H1 (cell line): ENCODE data around the gene LRCH1.

ENCODE experiments used
- GTF2F1 ChIP-seq: IDR thresholded peaks from 2 replicates; pipeline ENCODE4 v1.6.1; 2012; ENCODE audit warnings: low read depth, low read length, improper control_type of control experiment, borderline replicate concordance
- JUND ChIP-seq: IDR thresholded peaks from 2 replicates; pipeline ENCODE4 v1.6.1; 2011; ENCODE audit warnings: mild to moderate bottlenecking, improper control_type of control experiment, low read length
- POLR2A ChIP-seq, 2 experiments: IDR thresholded peaks; 1 replicate in 1 of 2; 2 replicates in 1 of 2; pipeline ENCODE4 v1.6.1; 2011; ENCODE audit warnings: low read depth in 2 of 2, low read length in 2 of 2, mild to moderate bottlenecking in 2 of 2; ENCODE audit errors: control extremely low read depth in 1 of 2

GRCh38 chr13:46617885-46618284 lies 64.9 kb downstream of the LRCH1 start:
- TF ChIP-seq JUND (no peak), POLR2A (IDR thresholded peaks at IDR 0.05; ENCODE audit: control extremely low read depth in 1 of 2, low read depth in 2 of 2, low read length in 2 of 2) (no peak), GTF2F1 (no peak)
